ENCODE measurements around the gene CCSER2.
"Not testable (repeated sequence)": the region's sequence is repeated elsewhere in the genome, so short reads cannot be mapped to it uniquely, and the experiment has no call there.

Gene CCSER2

DNA sequence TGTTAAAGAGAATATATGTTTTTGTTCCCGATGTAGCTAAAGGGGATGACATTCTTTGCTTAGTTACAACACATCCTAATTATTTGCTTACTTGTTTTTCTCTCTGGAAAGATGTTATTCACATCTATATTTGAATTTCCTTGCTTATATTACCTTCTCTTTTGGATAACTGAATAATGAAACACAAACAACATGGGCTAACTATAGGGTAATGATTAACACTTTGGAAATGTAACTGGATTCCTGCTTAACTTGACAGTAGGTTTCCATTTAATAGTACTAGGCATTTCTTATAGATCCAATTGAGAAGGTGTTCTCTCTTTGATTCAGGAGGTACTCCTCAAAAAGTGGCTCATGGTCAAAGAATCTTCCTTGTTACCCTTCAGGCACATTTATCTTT, 141.1 kb downstream of the CCSER2 start:
- no peak for DNase-seq

DNA sequence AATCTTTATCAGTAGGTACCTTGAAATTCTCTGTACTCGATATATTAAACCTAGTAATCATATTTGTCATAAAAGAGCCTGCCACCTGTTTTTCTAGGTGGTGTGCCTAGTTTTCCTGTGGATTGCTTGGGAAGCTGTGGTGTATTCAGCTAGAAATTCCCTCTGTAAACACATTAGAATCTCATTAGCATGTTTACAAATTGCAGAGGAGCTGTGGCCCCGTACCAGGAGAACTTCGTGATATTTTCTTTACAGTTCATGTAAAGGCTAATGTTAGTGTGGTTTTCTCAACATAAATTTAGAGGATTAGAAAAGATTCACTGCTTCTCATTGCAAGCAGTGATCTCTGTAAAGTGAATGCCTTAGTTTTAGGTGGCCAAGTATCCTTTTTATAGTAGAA, 144.7 kb downstream of the CCSER2 start:
- no peak for DNase-seq

DNA sequence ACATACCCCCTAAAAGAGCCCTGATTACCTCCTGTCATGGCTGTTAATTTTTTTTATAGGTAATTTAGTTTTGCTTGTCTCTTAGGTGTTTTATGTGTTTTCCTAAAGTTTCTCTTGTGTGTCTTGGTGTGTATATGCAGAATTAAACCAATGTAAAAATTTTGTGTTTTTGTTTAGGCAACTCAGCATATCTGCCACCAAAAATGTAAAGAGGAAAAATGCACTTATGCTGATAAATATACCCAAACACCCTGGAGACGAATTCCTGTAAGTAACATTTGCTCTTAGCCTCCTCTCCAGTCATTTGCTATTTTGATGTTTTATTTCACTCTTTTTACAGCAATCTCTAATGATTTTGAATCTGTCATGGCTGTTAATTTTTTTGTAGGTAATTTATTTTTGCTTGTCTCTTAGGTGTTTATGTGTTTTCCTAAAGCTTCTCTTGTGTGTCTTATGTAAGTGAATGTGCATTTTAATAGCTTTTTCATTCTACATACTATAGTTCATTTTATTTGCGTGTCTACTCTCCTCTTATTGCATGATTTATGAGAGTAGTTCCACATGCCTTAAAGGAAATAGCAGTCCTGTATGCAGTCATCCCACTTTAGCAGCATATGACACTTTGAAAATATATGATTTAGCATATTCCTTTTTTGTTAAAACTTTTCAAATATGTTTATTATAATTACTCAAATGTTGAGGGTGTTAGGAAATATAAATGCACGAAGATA, 149.2 kb downstream of the CCSER2 start:
- no peak for DNase-seq

DNA sequence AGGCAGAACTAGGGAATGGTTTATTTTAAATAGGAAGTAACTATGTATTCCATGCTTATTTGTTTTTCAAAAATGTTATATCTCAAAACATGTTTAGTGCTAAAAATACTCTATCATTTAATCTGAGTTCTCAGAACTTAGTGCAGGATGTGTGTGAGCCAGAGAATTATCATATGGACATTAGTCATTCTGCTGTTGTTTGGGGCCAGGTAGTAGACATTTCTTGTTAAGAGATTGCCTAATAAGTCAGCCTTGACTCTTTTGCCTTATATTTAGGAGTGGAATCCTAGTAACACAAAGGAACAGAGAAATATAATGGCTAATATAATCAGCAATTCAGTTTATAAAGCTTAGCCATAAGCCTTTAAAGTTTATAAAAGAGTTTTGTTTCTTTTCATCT, 149.8 kb downstream of the CCSER2 start:
- no peak for DNase-seq

DNA sequence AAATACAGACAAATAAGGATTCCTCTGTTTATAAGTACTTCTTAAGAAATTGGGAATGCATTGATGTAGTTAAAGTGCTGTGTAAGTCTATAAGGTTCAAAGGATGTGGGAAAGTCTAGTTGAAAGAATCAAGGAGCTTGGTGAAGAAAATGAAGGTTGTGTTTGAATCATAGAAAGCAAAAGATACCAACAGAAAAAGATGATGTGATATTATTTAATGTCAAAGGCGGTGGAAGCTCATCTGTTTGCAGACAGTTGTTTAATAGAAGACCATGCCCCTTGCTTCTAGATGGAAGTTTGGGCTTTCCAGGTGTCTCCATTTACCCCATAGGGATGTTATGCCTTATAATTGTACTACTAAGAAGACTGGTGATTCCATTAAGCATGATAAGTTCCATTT, 150.3 kb downstream of the CCSER2 start:
- DNase-seq, result no peak

DNA sequence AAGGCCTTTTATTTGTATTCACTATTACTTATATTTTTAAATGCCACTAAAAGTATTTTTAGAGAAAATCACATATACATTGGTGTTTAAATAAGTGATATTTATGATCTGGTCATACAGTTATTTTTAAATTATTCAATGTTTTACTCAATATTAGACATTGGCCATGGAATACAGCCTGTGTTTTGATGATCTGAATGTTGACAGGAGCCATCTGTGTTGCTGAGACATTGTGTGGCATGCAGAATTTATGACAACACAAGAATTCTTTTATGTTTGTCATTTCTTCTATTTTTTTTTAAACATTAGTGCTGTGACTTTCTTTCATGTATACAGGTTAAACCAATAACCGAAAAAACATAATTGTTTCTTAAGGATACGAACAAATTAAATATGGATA, 156.2 kb downstream of the CCSER2 start:
- no peak for DNase-seq

DNA sequence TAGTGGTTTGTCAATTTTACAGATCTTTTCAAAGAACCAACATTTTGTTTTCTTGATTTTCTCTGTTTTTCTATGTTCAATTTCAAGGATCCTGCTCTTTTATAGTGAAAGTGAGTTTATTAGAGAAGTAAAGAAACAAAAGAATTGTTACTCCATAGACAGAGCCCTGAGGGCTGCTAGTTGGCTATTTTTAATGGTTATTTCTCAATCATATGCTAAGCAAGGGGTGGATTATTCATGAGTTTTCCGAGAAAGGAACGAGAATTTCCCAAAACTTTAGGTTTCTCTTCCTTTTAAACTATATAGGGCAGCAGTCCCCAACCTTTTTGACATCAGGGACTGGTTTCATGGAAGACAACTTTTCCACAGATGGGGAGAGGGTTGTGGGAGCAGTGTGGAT, 165.0 kb downstream of the CCSER2 start:
- no peak for DNase-seq

DNA sequence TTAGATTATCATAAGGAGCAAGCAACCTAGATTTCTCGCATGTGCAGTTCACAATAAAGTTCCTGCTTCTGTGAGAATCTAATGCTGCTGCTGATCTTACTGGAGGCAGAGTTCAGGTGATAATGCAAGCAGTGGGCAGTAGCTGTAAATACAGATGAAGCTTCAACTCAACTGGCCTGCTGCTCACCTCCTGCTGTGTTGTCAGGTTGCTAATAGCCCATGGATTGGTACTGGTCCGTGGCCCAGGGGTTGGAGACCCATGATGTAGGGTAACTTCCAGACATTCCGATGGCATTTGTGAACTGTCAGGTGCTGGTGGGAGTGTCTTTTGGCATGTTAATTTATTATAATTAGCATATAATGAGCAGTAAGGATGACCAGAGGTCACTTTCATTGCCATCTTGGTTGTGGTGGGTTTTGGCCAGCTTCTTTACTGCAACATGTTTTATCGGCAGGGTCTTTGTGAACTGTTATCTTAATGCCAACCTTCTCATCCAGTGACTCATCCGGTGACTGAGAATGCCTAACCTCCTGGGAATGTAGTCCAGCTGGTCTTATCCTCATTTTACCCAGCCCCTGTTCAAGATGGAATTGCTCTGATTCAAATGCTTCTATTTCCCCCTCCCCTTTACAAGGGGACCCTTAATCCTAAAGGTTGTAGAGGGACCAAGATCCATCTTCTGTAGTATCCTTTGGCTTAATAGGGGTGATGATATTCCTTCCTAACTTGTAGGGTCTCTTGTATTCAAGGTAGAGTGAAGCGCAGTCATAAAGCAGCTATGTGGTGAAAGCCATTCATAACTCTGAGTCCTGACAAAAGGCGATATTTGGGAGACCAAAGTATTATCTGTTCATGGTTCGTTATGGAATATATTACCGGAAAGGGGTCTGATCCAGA, 165.8 kb downstream of the CCSER2 start:
- no peak for DNase-seq

DNA sequence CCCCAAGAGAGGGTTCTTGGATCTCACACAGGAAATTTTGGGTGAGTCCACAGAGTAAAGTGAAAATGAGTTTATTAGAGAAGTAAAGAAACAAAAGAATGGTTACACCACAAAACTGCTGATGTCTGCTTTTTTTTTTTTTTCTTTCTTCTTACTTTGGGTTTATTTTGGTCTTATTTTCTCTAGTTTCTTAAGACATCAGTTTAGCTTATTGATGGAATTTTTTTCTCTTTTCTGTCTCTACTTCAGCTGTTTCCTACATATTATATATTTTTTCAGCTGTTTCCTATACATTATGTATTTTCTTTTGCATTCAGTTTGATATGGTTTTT, 166.4 kb downstream of the CCSER2 start:
- no peak for DNase-seq

DNA sequence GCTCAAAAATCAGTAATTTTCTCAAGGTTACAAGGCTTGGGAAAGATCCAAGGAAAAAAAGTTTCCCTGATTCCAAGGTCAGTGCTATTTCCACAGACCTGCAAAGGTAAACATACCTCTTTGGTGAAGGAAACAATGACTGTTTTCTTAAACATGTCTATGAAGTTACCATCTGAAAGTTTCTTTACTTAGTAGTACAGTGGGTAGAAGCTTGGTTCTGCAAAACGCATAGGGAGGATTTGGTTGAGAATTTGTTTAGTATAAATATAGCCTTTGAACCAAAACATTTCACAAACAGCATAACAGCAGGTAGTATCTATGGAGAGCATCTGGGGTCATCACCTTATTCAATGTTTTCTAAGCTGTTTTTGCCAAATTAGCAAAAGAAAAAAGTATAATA, 169.6 kb downstream of the CCSER2 start:
- no peak for DNase-seq

DNA sequence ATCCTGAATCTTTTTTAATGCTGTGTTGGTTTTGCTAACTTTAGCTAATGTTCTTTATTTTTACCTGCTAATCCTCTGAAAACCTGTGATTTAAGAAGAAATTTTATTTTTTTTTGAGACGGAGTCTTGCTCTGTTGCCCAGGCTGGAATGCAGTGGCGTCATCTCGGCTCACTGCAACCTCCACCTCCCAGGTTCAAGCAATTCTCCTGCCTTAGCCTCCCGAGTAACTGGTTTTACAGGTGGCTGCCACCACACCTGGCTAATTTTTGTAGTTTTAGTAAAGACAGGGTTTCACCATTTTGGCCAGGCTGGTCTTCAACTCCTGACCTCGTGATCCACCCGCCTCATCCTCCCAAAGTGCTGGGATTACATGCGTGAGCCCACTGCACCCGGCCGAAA, 170.7 kb downstream of the CCSER2 start:
- DNase-seq, result not testable (repeated sequence)

DNA sequence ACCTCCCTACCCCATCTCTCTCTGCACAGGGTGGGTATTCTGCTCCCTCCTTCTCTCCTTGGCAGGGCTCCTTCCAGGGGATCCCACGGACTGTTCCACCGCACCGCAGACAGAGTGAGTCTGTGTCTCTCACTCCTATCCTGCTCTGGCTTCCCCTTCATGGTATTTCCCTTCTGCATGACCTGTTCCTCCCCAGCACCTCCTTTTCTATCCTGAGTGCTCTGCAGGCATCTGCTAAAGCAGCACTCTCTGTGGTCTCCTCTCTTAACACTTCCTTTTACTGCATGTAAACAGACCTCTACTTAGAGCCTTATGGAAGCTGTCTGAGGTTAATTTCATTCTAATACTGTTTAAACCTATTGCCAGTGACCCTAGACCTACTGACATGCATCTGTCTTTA, 171.5 kb downstream of the CCSER2 start:
- DNase-seq, result no peak

DNA sequence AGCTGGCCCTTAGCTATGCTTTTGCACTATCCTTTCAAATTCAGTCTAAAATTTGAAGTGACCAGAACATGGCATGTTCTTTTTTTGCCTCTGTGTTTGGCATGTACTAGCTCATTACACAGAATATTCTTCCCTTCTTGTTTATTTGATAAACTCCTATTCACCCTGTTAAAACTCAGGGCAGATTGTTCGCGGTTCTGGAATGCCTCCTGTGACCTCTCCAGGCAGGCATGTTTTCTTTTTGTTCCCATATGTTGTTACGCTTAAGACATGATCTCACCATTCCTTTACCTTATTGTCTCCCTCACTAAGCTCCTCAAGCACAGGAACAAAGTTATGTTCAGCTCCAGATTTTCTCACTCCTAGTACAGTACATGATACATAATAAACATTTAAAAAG, 181.7 kb downstream of the CCSER2 start:
- DNase-seq, result no peak

DNA sequence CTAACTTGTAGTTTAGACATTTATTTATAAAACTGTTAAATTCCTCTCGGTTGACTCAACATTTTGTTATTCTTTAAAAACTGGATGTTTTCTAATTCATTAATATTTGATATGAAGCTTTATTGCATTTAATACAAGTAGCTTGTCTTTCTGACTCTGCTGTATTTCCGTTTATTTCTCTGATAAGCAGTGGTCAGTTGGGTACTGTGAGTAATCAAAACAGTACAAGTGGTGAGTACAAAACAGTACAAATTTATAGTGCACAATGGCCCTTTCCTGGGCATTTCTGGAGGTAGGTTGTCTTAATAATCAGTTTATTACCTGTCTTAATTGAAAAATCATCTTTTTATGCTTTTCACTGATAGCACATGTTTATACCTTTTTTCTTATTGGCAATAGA, 182.7 kb downstream of the CCSER2 start:
- no peak for DNase-seq

DNA sequence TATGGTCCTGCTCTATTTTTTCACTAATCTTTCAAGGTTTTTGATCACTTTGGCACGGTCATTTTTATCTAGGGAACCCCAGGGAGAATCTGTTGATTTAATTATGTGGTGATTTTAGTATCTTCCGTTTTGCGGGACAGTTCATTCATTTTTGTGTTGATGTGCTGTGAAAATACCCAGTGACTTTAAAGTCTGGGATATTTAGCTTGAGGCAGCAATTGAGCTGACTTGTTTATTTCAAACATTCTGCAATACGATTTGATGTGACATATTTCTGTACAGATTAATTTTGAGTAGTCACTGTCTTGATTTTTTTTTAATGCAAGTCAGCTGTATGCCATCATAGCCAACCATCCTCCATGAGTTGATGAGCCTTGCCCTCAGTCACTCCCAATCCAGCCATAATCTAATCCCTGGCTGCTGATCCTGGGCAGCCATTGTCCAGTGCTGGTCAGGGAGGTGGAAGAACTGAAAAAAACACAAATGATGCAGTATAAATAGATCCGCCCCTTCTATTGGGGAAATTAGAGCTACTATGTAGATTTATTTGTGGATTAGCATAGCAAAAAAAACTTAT, 183.4 kb downstream of the CCSER2 start:
- no peak for DNase-seq

DNA sequence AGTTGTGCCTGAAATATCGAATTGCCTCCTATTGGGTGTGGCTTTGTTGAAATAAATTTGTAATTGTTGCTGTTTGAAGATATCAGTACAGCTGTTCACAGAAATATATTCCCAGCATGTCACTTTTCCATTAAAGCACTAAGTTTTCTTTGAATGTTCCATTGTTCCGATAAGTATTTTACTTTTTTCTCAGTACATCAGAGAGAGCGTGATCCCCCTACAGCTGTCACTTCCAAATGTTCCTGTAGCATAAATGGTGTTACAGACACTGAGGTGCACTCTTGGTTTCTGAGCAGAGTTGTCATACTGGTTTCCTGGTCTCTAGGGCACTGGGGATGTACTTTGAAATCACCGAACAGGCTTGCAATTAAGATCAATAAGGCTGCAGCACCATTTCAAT, 189.2 kb downstream of the CCSER2 start:
- no peak for DNase-seq

DNA sequence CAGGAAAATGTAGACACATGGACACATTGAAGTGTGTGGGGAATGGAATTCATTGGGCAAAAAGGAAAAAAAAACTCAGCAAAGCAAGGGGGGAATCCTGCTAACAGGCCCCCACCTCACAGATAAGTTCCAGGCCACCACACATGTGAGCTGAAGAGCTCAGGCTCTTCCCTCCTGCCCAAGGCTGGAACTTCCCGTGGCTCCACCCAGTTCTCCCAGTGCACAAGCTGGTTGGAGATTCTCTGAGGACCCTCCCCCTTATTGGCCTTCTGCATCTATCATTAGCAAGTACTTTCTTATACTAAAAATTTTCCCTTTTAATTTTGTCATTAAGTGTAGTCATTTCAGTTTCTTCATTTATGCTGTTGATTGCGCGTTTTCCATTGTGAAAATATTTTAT, 190.8 kb downstream of the CCSER2 start:
- no peak for DNase-seq

DNA sequence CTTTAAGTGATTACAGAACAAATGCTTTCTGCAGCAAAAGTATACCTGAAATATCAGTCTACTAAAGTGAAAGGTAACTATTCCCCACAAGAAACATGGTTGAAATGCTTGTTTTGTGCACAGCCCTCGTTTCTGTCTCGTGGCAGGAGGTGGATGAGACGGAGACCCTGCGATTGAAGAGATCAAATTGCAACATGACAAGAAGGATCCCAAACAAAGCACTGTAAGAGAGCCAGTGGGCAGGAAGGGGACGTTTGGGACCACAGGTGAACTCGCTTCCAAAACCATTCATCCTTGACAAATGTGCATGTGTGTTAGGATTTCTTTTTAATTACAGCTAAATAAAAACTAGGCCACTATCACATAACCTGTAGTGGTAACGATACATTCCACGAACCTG, 192.6 kb downstream of the CCSER2 start:
- DNase-seq, result no peak

DNA sequence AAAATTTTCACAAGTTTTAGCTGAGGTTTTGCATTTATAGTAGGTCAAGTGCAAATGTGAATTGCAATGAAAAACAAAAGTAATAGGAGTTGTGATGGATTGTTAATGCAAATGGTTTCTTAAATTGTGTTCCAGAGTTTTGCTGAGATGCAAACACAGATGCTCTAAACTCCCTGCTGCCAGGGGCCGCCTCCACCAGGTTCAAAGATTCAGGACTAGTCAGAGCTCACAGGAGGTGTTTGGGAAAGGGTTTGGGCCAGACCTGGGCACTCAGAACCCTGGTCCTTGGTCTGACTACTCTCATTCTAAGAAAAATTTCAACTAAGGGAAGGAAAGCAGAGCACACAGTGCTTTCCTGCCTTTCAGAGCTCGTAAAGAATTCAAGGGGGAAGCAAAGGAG, 193.1 kb downstream of the CCSER2 start:
- DNase-seq, result no peak

DNA sequence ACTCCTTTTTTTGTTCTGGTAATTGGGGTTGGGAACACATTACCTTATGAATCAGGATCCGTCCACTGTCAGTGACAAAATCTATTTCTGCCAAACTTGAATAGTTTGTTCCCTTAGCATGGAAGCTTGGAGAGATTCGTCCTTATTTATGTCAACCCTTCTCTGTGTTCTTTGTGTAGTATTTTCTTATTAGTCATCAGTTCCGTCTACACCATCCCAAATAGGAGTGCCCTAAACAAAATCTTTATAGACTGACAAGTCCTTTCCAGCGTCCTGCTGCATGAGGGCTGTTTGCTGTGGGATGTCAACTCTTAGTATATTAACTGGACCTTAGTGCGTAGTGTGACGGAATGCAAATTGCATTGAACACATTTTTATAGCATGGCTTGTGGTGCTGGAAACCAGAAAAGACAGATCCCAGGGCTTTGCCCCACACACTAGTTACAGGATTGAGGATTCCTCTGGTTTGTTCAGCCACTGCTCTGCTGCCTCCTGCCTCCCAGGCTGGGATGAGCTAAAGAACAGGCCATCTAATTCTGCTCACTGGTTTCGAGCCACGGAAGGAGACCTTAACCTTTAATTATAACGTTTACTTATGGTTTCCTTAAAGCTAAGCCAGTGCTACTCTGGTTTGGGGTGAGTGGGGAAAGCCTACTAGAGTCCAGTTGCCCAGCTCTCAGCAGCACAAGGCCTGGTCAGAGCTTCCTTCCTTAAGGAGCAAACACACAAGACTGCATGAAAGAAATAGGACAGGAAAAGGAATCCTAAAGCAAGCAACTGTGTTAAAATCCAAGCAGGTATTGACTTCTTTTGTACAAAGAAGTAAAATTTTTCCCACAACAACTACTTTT, 194.4 kb downstream of the CCSER2 start:
- DNase-seq, result no peak

DNA sequence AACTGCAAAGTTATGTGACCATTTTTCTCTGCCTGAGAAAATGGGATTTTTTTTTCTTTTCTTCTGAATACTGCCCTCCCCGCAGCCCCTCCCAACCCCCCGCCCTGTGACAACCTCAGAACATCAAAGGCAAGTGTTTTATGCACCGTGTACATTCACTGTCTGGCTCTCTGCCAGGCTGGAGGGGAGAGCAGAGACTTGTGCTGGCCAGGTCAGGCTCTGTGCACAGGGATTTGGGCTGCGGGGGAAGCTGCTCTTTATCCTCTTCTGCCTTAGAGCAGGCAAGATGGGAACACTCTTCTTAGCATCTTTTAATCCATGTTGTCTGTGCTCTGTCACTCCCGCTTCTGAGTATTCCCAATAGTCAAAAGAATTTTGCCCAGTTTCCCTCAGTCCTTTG, 195.1 kb downstream of the CCSER2 start:
- DNase-seq, result no peak

DNA sequence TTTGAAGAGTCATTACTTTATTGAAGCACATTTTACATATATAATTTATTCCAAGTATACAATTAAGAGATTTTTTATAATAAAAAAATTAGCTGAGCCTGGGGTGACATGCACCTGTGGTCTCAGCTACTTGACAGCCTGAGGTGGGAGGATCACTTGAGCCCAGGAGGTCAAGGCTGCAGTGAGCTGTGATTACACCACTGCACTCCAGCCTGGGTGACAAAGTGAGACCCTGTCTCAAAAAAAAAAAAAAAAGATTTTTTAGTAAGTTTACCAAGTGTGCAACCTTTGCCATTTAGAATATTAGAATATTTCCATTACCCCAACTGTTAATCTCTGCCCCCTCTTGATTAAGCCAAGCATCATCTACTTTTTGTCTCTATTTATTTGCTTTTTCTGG, 196.0 kb downstream of the CCSER2 start:
- DNase-seq, result no peak

DNA sequence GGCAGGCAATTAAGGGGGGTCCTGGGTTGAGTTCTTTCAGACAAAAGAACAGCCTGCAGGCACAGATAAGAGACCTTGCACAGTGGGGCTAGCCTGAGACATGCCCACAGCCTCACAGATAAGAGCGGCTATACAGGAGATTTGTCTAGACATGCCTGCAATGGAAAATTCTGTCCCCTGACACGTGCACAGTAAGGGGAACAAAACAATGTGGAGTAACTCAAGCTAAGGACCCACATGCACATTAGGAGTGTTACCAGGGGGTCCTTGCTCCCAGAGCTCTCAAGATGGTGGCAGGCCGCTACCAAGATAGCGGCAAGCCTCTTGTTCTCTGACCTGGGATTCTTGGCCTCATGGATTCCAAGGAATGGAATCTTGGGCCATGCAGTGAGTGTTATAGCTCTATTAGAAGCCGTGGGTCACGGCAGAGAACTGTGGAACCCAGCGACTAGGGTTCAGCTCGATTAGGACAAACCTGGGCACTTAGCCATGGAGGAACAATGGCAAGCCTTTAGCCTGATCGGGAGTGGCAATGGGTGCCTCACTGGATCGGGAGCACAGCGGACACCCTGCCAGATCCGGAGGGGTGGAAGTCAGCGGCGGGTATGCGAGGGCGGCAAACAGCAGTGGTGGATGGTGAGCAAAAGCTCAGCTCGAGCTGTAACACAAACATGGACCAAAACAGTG, 196.9 kb downstream of the CCSER2 start:
- DNase-seq, result no peak

All from NCI-H1092 treated with DMSO at 0.1 percent for 48 hours (cell line).